DMS53 (cell line): Measurements from ENCODE around the gene DMTF1.
"Not testable (repeated sequence)": the region's sequence is repeated elsewhere in the genome, so short reads cannot be mapped to it uniquely, and the experiment has no call there.

Source experiments
- DNase-seq: peaks from one replicate; lab custom pipeline; 2025; lab: John Stamatoyannopoulos, UW

Gene DMTF1

DNA sequence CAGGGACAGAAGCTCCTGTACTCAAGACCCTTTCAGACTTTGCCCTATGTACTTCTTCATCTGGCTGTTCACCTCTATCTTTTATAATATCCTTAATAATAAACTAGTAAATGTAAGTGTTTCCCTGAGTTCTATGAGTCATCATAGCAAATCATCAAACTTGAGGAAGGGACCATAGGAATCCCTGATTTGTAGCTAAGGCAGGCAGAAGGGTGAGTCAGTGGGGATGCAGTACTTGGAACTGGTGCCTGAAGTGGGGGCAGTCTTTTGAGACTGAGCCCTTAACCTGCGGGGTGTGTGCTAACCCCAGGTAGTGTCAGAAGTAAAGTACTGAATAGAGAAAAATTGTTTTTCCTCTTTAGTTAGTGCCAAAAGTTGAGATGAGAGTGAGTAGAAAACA, 73.4 kb downstream of the DMTF1 start:
- DNase-seq = no peak

DNA sequence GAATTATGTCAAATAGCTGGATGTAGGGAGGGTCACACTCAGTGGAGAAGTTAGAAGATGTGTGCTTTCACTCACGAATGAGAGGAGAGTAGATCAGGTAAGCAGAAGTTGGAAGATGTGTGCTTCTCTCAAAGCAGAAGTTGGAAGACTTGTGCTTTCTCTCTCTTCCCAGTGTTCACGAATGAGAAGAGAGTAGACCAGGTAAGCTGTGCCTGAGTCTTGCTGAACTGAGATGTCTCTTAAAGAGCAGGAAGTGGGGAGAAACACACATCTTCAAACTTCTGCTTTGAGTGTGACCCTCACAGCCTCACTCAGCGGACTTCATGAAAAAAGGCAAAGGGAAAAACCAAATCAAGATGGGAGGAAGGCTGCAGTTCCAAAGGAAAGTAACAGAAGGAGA, 74.2 kb downstream of the DMTF1 start:
- no peak for DNase-seq

DNA sequence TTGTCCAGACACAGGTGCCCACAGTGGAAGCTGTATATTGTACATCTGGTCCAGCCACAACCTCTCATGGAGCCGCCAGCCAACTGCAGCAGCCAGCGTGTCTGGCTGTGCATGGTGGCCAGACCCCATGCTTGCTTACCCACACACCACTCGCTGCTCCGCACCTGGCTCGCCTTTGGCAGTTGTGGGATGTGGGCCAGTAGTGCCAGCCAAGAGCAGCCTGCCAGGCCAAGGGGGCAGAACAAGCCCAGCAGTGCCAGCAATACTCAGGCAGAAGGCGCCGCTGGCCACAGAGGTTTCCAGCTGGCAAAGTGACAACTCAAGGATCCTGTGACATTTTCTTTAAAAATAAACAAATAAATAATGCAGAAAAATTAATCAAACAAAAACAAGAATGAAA, 79.0 kb downstream of the DMTF1 start:
- DNase-seq = no peak

DNA sequence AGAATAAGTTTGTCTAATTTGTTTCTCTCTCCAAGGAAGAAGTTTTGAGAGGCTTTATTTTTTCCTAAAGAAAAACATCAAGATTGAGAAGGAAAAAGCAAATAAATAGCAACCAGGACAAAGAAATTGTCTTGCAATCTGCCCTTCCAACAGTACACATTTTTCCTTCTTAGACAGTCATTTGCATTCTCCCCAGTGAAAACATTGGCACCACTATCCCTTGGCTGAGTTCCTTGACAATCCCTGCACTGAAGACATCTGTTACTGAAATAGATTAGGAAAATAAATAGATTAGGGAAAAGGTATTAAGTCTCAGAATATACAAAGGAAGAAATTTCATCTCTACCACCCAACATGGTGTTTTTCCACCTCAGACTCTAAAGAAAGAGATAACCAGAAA, 79.5 kb downstream of the DMTF1 start:
- no peak for DNase-seq

DNA sequence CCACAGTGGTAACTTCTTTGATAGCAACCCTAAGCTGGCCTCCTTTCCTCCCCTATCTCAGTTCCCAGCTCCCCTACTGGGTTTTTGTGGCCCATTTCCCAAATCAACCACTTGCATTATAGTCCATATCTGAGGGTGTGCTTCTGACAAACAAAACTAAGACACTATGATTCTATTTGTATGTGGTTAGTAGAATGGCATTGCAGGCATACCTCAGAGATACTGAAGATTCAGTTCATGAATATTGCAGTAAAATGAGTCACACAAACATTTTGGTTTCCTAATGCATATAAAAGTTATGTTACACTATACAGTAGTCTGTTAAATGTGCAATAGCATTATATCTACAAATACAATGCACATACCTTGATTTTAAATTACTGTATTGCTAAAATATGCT, 82.7 kb downstream of the DMTF1 start:
- no peak for DNase-seq

DNA sequence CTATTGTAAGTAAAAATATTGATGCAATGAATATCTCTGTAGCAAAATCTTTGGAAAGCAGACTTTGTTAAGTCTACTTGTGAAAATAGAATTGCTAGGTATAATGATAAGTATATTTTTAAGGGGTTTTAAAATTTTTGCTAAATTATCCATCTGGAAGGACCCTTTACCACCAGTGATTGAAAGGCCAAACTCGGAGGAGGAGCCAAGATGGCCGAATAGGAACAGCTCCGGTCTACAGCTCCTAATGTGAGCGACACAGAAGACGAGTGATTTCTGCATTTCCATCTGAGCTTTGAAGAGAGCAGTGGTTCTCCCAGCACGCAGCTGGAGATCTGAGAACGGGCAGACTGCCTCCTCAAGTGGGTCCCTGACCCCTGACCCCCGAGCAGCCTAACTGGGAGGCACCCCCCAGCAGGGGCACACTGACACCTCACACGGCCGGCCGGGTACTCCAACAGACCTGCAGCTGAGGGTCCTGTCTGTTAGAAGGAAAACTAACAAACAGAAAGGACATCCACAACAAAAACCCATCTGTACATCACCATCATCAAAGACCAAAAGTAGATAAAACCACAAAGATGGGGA, 86.3 kb downstream of the DMTF1 start:
- DNase-seq = not testable (repeated sequence)

DNA sequence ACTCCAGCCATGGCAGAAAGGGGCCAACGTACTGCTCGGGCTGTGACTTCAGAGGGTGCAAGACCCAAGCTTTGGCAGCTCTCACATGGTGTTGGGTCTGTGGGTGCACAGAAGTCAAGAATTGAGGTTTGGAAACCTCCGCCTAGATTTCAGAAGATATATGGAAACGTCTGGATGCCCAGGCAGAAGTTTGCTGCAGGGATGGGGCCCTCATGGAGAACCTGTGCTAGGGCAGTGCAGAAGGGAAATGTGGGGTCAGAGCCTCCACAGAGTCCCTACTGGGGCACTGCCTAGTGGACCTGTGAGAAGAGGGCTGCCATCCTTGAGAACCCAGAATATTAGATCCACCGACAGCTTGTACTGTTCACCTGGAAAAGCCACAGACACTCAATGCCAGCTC, 93.4 kb downstream of the DMTF1 start:
- not testable (repeated sequence) for DNase-seq
